Stimulated activated naive B cell treated with anti-CD40 and anti-IgM and Interleukin-4, amounts not matched to agents 10 μg/mL and 1 μg/mL and 100 μg/mL, for 72 hours (primary cell): ENCODE data around the gene GRIP1.
A peak's percentile ranks its signal among the peaks of the same experiment; 100 is the strongest.

Experiments
- ATAC-seq, 2 donors: fragments of 150-1000 bp; cut with Tn5 transposase; replicated peaks; 2 replicates each; pipeline ENCODE4 v1.10.0; 2021; ENCODE audit warnings: moderate library complexity in 1 of 2
- DNase-seq: peaks from one replicate; pipeline ENCODE4 v3.0.0; 2021
- H3K27ac Mint-ChIP-seq: one replicate; pipeline ENCODE4 v1.8.0; 2022; ENCODE audit warnings: mild to moderate bottlenecking, mixed read lengths
- H3K27me3 Mint-ChIP-seq, 2 donors: one replicate each; pipeline ENCODE4 v1.8.0; 2022; ENCODE audit warnings: mixed read lengths in 2 of 2
- H3K36me3 Mint-ChIP-seq, 2 donors: one replicate each; pipeline ENCODE4 v1.8.0; 2022; ENCODE audit warnings: mixed read lengths in 2 of 2, mild to moderate bottlenecking in 1 of 2
- H3K4me1 Mint-ChIP-seq, 2 donors: one replicate each; pipeline ENCODE4 v1.8.0; 2022; ENCODE audit warnings: mixed read lengths in 2 of 2, mild to moderate bottlenecking in 1 of 2
- H3K4me3 Mint-ChIP-seq, 2 donors: one replicate each; pipeline ENCODE4 v1.8.0; 2022; ENCODE audit warnings: mild to moderate bottlenecking in 2 of 2, mixed read lengths in 2 of 2, moderate library complexity in 1 of 2
- H3K9me3 Mint-ChIP-seq, 2 donors: one replicate each; pipeline ENCODE4 v1.8.0; 2022; ENCODE audit warnings: mixed read lengths in 2 of 2, mild to moderate bottlenecking in 1 of 2

Gene GRIP1

DNA sequence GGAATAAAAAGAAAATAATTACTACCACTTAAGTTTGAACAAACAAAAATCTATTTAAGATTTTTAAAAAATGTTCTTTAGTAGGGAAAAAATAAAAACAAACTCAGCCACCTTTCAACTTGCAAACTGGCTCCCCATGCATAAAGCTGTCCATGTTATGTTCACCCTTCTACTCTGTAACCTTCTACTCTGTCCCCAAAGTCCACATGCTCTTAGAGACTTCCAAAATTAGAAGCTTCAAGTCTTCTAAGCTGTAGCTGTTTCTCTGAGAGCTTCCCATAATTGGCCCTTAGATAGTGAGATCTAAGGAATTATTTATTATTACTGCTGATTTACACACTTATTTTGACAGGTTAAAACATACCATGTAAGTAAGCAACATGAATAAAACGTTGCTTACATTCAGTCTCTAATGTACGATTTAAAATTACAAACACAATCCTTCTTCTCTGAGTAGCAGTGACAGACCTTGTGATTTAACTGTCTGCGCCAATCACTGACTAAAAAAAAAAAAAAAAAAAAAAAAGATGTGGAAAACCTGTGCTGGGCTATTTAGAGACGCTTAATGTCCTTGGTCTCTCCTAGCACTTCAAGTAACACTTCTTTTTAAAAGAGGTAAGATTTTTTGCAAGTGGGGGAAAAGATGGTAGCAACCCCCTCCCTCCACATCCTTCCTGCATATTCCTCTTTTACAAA lies 28.3 kb upstream of the GRIP1 start:
- no peak overlapping the region for H3K4me3 Mint-ChIP-seq
- no peaks in the 10 kb centered on the region for H3K36me3 Mint-ChIP-seq
- H3K4me1 Mint-ChIP-seq = peaks cover 3 to 9% of the 10 kb centered on the region in 2 donors
- no peak overlapping the region for H3K27ac Mint-ChIP-seq
- DNase-seq = no peak
- peaks cover 16 to 23% of the 10 kb centered on the region in 2 donors for H3K27me3 Mint-ChIP-seq
- no peak for ATAC-seq
- peaks cover 0 to 1% of the 10 kb centered on the region in 2 donors for H3K9me3 Mint-ChIP-seq

GRCh38 chr12:66699738-66700482 lies 21.0 kb upstream of the GRIP1 start:
- no peaks in the 10 kb centered on the region for H3K4me1 Mint-ChIP-seq
- no peak for DNase-seq
- no peak for ATAC-seq
- H3K9me3 Mint-ChIP-seq = peaks cover 9 to 10% of the 10 kb centered on the region in 2 donors
- H3K4me3 Mint-ChIP-seq = no peak overlapping the region
- H3K27me3 Mint-ChIP-seq = peaks cover 36 to 38% of the 10 kb centered on the region in 2 donors
- no peak overlapping the region for H3K27ac Mint-ChIP-seq
- peaks cover 7 to 8% of the 10 kb centered on the region in 2 donors for H3K36me3 Mint-ChIP-seq

- Mint-ChIP-seq H3K9me3 (peaks cover 9 to 10% of the 10 kb centered on the region in 2 donors), H3K4me1 (peaks cover 1 to 6% of the 10 kb centered on the region in 2 donors), H3K27me3 (peaks cover 34 to 35% of the 10 kb centered on the region in 2 donors), H3K27ac (no peak overlapping the region), H3K36me3 (peaks cover 7 to 8% of the 10 kb centered on the region in 2 donors), H3K4me3 (no peak overlapping the region)
- DNase-seq (no peak), ATAC-seq (no peak)
These were observed 19.7 kb upstream of the GRIP1 start for GRCh38 chr12:66698558-66698957.

DNA sequence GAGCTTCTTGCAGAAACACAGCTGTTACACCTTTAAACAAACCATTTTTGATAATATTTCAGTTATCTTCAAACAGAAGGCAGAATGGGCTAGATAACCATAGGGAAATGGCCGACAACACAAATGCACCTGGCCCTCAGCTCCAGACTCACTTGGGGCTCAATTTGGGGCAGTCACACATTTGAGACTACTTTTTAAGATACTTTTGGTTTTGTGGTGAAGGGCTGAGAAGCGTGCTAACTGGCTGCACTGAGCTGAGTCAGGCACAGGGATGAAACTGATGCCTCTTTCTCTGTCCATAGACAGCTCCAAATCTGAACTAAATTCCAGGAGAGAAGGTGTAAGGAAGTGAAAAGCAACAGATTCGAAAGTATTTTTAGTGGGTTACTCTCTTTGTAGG lies 18.5 kb upstream of the GRIP1 start:
- Mint-ChIP-seq H3K4me1 (peaks cover 3 to 9% of the 10 kb centered on the region in 2 donors), H3K27me3 (peaks cover 22 to 24% of the 10 kb centered on the region in 2 donors), H3K4me3 (no peak overlapping the region), H3K27ac (no peak overlapping the region), H3K9me3 (peaks cover 9 to 10% of the 10 kb centered on the region in 2 donors), H3K36me3 (peaks cover 7 to 8% of the 10 kb centered on the region in 2 donors)
- no peak for DNase-seq
- no peak for ATAC-seq

GRCh38 chr12:66694666-66695613 lies 16.1 kb upstream of the GRIP1 start:
- peaks cover 6 to 7% of the 10 kb centered on the region in 2 donors for H3K36me3 Mint-ChIP-seq
- peaks cover 8 to 18% of the 10 kb centered on the region in 2 donors for H3K4me1 Mint-ChIP-seq
- no peak overlapping the region for H3K4me3 Mint-ChIP-seq
- ATAC-seq (no peak), DNase-seq (no peak)
- H3K27ac Mint-ChIP-seq = no peak overlapping the region
- H3K27me3 Mint-ChIP-seq = peaks cover 9 to 13% of the 10 kb centered on the region in 2 donors
- H3K9me3 Mint-ChIP-seq = peaks cover 7% of the 10 kb centered on the region in 2 donors

DNA sequence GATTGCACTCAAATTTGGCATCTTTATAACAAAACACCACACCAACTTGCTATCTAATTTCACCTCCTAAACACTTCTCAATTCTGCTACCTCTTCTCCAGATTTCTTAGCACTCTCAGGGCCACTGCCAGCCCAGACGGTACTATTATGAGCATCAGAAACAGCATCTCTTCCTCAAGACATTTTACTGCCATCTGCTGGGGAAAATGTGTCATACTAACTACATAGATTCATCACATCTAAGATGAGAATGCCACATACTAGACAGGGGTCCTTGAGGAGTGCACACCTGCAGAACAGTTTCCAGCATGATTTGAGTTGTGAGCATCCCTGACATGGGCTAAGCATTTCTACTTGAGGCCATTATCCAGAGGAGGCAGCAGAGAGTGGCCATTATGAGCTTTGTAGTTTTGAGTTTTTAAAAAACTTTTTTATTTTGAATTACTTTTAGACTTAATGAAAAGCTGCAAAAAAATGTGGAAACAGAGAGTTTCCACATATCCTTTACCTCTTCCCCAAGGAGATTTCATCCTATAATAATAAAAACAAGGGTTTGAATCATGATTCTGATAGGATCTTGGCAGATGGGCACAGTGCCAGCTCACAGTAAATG lies 15.1 kb upstream of the GRIP1 start:
- Mint-ChIP-seq H3K4me3 (no peak overlapping the region), H3K27me3 (peaks cover 4 to 7% of the 10 kb centered on the region in 2 donors), H3K9me3 (no peaks in the 10 kb centered on the region), H3K36me3 (no peaks in the 10 kb centered on the region), H3K4me1 (peaks cover 10 to 21% of the 10 kb centered on the region in 2 donors), H3K27ac (no peak overlapping the region)
- ATAC-seq = peak; percentile 94 to 96
- DNase-seq = peak; percentile 27

- Mint-ChIP-seq H3K9me3 (no peaks in the 10 kb centered on the region), H3K27me3 (peaks cover 4 to 7% of the 10 kb centered on the region in 2 donors), H3K4me3 (no peak overlapping the region), H3K36me3 (no peaks in the 10 kb centered on the region), H3K27ac (no peak overlapping the region), H3K4me1 (peaks cover 13 to 26% of the 10 kb centered on the region in 2 donors)
- ATAC-seq = no peak
- no peak for DNase-seq
These were observed 14.1 kb upstream of the GRIP1 start for GRCh38 chr12:66692986-66693385.

GRCh38 chr12:66692170-66692569 lies 13.3 kb upstream of the GRIP1 start:
- DNase-seq = no peak
- H3K27ac Mint-ChIP-seq = peak overlapping the region; percentile 5
- H3K27me3 Mint-ChIP-seq = peaks cover 4 to 7% of the 10 kb centered on the region in 2 donors
- H3K36me3 Mint-ChIP-seq = no peaks in the 10 kb centered on the region
- H3K9me3 Mint-ChIP-seq = no peaks in the 10 kb centered on the region
- H3K4me3 Mint-ChIP-seq = no peak overlapping the region
- H3K4me1 Mint-ChIP-seq = peaks cover 13 to 26% of the 10 kb centered on the region in 2 donors
- peak in 1 of 2 donors; percentile 23 for ATAC-seq

DNA sequence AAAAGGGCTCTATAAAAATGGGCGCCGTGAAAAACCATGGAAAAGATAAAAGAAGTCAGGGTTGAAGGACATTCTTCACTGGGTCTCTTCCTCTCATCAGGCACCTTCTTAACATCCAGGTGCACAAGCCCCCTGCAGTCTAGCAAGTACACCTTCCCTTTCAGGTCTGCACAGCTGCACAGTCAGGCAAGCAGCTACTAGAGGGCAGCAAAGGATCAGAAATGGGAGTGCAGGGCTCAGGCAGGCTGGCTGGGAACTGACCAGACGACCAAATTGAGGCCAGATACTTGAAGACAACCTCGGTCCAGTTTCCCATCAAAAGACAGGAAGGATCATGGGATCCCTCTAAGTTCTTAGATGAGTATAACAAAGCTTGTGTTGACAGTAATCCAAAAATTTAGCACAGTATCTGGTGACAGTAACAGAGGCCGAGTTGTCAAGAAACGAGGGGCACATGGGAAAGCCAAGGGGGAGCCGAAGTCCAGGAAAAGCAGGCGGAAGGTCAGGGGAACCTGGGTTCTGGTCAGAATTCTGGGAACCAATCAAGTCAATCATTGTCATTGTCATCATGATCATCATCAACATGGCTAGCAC lies 10.1 kb upstream of the GRIP1 start:
- Mint-ChIP-seq H3K27me3 (no peaks in the 10 kb centered on the region), H3K9me3 (no peaks in the 10 kb centered on the region), H3K4me3 (no peak overlapping the region), H3K4me1 (peaks cover 20 to 36% of the 10 kb centered on the region in 2 donors), H3K36me3 (no peaks in the 10 kb centered on the region), H3K27ac (peak overlapping the region; percentile 43)
- ATAC-seq (peak; percentile 83 to 84), DNase-seq (peak; percentile 35)

DNA sequence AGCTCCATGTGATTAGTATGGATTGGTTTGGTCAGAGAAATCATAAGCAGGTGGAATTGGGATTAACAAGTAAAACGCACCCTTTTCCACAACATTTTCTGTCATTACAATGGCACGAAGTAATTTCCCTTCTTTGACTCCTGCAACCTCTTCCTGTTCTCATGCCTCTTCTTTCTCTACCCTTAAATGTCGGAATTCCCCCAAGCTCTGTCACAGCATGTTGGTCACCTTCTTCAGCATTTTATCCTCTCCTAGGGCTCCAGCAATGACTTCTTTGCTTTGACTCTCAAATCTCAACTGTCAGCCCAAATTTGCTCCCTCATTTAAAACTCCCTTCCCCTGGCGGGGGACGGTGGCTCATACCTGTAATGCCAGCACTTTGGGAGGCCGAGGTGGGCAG lies 5.3 kb upstream of the GRIP1 start:
- Mint-ChIP-seq H3K4me3 (no peak overlapping the region), H3K9me3 (no peaks in the 10 kb centered on the region), H3K27ac (no peak overlapping the region), H3K4me1 (peaks cover 15 to 36% of the 10 kb centered on the region in 2 donors), H3K27me3 (peaks cover 5 to 9% of the 10 kb centered on the region in 2 donors), H3K36me3 (no peaks in the 10 kb centered on the region)
- ATAC-seq (peak in 1 of 2 donors; percentile 33), DNase-seq (no peak)

DNA sequence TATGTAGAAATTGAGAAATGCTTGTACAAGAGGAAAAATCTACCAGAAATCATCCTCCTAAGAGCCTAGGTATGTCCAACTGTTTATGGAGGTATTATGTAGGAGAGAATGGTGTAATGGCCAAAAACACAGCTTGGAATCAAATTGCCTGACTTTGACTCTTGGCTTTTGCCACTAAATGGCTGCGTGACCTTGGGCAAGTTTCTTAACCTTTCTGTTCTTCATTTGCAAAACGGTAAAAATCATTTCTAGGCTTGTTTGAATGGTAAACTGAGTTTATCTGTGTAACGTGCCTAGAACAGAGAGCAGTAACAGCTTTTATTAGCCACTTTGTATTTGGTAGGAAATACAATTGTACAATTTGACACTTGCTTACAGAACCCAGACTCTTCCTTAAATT lies 4.9 kb upstream of the GRIP1 start:
- Mint-ChIP-seq H3K4me3 (no peak overlapping the region), H3K9me3 (no peaks in the 10 kb centered on the region), H3K27ac (no peak overlapping the region), H3K27me3 (peaks cover 5 to 9% of the 10 kb centered on the region in 2 donors), H3K36me3 (no peaks in the 10 kb centered on the region), H3K4me1 (peaks cover 11 to 32% of the 10 kb centered on the region in 2 donors)
- DNase-seq = no peak
- ATAC-seq = no peak

DNA sequence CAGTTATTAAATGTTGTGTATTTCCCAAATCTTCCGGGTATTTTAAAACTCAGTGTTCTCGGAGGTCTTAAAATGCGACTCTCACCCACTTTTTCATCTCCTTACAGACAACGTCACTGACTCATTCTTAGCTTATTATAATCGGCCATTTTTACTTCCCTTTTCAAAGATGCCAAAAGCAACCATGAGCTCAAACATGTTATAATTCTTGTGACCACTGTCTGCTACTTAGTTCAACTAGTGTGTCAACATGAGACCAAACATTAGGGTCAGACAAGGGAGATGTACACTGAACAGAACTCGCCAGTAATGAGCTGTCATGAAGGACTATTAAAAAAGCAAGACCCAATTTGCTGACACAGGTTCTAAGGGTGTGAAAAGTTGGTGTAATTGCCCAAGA lies 4.2 kb upstream of the GRIP1 start:
- H3K4me3 Mint-ChIP-seq = no peak overlapping the region
- H3K27me3 Mint-ChIP-seq = peaks cover 5 to 9% of the 10 kb centered on the region in 2 donors
- ATAC-seq (peak; percentile 38), DNase-seq (no peak)
- no peaks in the 10 kb centered on the region for H3K9me3 Mint-ChIP-seq
- H3K4me1 Mint-ChIP-seq = peaks cover 10 to 29% of the 10 kb centered on the region in 2 donors
- no peak overlapping the region for H3K27ac Mint-ChIP-seq
- no peaks in the 10 kb centered on the region for H3K36me3 Mint-ChIP-seq

DNA sequence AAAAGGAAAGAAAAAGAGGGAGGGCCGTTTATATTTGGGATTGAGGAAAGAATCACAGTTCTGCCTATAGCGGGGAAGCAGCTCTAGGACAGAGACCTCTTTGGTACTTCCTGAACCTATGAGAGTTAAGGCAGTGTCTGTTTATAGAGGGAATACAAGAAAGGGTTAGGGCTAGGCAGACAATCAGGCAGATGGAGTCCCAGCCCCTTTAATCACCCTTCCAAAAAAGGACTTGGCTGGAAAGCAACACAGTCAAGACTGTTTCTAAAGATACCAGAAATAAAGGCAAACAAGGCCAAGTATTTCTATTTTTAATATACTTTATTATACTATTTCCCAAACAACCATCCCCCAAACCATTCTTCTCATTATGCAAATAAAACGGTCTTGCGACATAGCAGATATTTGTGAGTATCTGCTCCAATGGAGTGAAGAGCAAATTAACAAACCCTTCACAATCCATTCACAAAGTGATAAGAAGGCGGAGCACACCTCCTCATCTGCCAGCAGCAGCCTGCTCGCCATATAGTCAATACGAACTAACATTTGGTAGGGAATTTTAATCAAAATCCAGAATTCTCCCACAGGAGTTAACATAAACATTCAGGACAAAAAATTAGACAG lies 697 bp upstream of the GRIP1 start:
- DNase-seq = no peak
- Mint-ChIP-seq H3K4me3 (no peak overlapping the region), H3K27me3 (peaks cover 5 to 9% of the 10 kb centered on the region in 2 donors), H3K36me3 (no peaks in the 10 kb centered on the region), H3K4me1 (peaks cover 13 to 34% of the 10 kb centered on the region in 2 donors), H3K9me3 (no peaks in the 10 kb centered on the region), H3K27ac (no peak overlapping the region)
- no peak for ATAC-seq
